HG03442 (cell line): ENCODE measurements around the gene MAP7.
"Not testable (repeated sequence)": the region's sequence is repeated elsewhere in the genome, so short reads cannot be mapped to it uniquely, and the experiment has no call there.

Experiments used
- ATAC-seq: cut with Tn5 transposase; IDR thresholded peaks from one replicate; pipeline ENCODE4 v1.9.1; 2021; ENCODE audit warnings: mild to moderate bottlenecking, moderate library complexity; ENCODE audit not compliant: unreplicated experiment

Gene MAP7

GRCh38 chr6:136315594-136315993 lies 234.6 kb downstream of the MAP7 start:
- ATAC-seq, result no peak

- no peak for ATAC-seq
These were observed 237.2 kb downstream of the MAP7 start for GRCh38 chr6:136312975-136313374.

GRCh38 chr6:136309729-136310311 lies 240.4 kb downstream of the MAP7 start:
- ATAC-seq, result no peak

- no peak for ATAC-seq
These were observed 241.1 kb downstream of the MAP7 start for GRCh38 chr6:136309171-136309570.

- ATAC-seq, result not testable (repeated sequence)
These were observed 241.8 kb downstream of the MAP7 start for GRCh38 chr6:136308469-136308868.

GRCh38 chr6:136307351-136307750 lies 242.9 kb downstream of the MAP7 start:
- ATAC-seq, result no peak

- no peak for ATAC-seq
These were observed 243.8 kb downstream of the MAP7 start for GRCh38 chr6:136306466-136306865.

GRCh38 chr6:136304410-136304809 lies 245.8 kb downstream of the MAP7 start:
- no peak for ATAC-seq

- no peak for ATAC-seq
These were observed 246.7 kb downstream of the MAP7 start for GRCh38 chr6:136303516-136303915.

- no peak for ATAC-seq
These were observed 255.6 kb downstream of the MAP7 start for GRCh38 chr6:136294621-136295020.
